Measurements from ENCODE around the gene KCNQ5.

GRCh38 chr6:72948153-72948552 is 326.3 kb downstream of the KCNQ5 start:
- TF ChIP-seq, protein P1, sequence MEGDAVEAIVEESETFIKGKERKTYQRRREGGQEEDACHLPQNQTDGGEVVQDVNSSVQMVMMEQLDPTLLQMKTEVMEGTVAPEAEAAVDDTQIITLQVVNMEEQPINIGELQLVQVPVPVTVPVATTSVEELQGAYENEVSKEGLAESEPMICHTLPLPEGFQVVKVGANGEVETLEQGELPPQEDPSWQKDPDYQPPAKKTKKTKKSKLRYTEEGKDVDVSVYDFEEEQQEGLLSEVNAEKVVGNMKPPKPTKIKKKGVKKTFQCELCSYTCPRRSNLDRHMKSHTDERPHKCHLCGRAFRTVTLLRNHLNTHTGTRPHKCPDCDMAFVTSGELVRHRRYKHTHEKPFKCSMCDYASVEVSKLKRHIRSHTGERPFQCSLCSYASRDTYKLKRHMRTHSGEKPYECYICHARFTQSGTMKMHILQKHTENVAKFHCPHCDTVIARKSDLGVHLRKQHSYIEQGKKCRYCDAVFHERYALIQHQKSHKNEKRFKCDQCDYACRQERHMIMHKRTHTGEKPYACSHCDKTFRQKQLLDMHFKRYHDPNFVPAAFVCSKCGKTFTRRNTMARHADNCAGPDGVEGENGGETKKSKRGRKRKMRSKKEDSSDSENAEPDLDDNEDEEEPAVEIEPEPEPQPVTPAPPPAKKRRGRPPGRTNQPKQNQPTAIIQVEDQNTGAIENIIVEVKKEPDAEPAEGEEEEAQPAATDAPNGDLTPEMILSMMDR (optimal IDR thresholded peaks at IDR 0.05 in 1 of 3, IDR thresholded peaks at IDR 0.05 in 1 of 3, conservative IDR thresholded peaks at IDR 0.05 in 1 of 3; ENCODE audit: extremely low read depth in 1 of 3, insufficient read depth in 2 of 3, low read length in 3 of 3) = no peak
- no peak for TF ChIP-seq EZH2 (IDR thresholded peaks at IDR 0.05; ENCODE audit: low read length)

Measured in keratinocyte (primary cell).